NCI-H1092 (cell line): ENCODE measurements around the gene PHACTR3.

Source experiments
- DNase-seq: peaks from one replicate; lab custom pipeline; 2025; lab: John Stamatoyannopoulos, UW

PHACTR3 gene

DNA sequence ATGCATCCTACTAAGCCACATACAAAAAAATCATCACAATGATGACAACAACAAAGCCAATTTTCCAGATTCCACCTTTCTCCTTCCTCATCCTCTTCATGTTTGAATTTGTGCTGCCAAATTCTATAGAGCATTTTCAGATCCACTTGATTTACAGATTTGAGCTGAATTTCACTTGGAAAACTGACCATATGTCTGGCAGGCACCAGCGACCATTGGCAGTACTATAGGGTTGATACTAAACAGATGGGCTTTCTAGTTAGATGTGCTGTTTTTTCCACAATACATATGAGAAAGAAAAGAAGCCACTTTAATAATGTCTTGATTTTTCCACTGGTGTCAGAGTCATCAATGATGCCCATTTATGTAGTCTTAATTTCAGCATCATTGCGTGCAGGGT is 127.0 kb downstream of the PHACTR3 start:
- no peak for DNase-seq

DNA sequence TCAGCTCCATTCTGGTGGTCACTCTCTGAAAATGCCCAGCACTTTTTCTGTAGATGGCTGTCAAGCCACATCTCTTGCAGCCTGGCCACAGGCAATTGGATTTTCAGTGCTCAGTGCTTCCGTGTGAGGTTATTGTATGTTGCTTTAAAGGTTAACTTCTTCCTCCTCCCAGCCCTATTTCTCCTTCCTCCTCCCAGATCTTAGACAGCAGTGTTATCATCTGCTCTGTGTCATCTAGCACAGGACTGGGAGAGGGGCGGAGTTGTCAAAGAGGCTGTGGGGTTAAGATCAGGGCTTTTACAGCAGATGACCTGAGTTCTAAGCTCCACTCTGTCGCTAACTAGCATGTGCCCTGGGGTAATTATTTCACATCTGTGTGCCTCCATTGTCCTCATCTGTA is 129.0 kb downstream of the PHACTR3 start:
- no peak for DNase-seq

DNA sequence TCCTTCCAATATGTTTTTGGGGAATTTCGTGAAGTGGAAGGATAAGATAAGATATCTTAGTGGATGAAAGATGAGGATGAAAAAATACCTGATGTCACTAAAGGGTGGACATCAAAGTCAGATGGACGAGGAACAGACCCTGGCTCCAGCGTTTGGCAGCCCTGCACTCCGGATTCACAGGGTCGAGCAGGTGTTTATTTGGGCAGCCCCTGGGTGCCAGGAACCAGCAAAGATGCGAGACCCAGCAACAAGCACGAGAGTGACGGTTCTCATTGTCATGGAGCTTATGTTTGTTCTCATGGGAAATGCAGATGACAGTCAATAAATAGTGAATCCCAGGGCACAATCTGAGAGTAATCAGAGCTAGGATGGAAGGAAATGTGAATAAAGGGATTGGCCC is 131.1 kb downstream of the PHACTR3 start:
- DNase-seq = no peak

DNA sequence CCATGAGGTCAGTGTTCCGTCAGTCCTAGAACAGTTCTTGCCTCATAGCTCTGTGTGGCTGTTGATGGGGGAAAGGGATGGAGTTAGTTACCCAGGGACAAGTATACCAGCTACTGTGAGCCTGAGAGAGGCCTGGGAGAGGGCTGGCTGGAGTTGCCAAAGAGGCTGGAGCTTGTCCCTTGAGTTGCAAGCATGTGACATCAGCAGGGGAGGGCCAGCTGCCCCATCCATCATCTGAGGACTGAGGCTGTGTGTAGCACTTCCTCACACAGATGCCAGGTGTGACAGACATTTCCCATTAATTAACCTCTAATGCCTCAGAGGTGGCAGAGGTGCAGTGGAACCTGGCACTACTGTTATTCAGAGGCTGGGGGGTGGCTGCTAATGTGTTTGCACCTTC is 131.6 kb downstream of the PHACTR3 start:
- no peak for DNase-seq

DNA sequence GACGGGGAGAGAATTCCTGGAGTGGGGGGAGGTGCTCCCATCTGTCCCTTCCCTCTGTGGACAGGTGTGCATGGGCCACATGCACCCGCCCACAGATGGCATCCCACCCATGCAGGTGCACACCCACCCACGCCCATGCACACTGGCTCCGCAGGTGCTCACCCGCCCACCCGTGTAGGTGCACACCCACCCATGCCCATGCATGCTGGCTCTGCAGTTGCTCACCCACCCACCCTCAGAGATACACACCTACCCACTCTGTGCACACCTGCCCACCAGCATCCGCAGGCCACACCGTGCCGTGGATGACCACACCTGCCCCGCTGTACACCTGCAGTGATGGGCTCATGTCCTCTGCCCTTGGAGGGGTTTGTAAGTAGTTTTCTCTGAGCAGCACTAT is 132.0 kb downstream of the PHACTR3 start:
- no peak for DNase-seq

DNA sequence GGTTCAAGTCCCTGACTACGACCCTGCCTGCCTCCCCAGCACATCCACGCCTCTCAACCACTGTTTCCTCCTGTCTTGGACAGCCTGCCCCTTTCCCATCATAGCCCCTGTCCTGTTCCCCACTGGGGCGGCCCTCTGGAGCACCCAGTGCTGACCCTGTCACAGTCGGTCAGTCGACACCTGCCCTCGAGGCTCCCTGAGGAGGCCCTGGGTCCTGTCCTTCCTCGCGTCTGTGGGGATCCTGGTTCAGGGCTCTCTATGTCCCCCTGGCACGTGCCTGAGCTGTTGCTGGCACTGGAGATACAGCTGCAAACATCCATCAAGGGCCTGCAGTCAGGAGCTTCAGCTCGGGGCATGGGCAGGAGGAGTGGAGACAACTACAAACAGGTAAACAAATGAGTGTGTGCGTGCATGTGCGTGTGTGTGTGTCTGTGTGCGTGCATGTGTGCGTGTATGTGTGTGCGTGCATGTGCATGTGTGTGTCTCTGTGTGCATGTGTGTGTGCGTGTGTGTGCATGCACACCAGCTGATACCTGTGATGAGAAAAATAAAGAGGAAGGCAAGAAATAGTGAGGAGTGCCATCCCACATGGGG is 132.8 kb downstream of the PHACTR3 start:
- DNase-seq = no peak

DNA sequence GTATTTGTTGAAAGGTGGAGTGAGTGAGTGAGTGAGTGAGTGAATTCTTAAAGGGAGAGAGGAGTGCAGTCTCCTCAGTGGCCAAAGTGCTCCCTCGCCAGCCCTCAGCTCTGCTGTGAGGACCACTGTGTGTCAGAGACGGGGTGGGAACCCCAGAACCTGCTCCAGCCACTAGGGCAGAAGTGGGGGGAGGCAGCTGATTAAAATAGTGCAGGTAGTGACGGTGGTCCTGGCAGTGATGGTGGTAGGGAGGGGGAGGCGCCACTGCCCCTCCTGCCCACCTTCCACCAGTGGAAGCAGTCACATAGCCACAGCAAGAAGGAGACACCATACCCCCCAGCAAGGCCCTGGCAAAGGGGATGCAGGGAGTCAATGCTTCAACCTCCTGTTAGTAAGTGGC is 133.5 kb downstream of the PHACTR3 start:
- DNase-seq = no peak

DNA sequence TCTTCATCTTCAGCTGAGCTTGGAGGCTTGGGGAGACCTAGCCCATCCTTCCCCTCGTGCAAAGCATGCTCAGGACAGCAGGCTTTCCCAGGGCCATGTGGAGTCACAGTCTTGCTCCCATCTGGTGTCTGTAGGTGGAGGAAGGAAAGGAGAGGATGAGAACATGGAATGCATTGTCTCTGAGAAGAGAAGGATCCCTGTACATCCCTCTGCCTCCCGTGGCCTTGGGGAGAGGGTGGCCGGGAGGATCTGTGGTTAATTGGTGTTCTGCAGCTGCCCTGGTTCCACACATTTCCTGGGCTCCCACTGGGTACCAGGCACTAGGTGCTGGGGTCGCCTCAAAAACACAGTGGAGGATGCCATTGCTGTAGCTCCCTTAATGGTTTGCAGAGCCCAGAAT is 134.5 kb downstream of the PHACTR3 start:
- DNase-seq = no peak

DNA sequence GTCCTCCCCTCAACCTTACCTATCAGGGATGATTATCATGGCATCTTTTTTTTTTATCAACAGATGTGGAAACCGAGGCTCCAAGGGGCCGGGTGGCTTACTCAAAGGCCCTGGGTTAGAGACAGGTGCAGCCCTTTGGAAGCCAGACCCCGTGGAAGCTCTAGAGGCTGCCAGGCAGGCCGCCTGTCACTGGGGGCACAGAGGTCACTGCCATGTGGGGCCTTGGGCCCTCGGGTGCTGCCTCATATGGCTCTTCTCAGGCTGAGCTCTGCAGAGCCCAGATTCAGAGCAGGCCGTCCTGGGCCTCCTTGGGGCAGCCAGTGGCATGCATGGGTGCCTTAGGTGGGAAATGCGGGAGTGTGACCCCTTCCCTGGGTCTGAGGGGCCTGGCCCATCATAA is 136.3 kb downstream of the PHACTR3 start:
- no peak for DNase-seq

DNA sequence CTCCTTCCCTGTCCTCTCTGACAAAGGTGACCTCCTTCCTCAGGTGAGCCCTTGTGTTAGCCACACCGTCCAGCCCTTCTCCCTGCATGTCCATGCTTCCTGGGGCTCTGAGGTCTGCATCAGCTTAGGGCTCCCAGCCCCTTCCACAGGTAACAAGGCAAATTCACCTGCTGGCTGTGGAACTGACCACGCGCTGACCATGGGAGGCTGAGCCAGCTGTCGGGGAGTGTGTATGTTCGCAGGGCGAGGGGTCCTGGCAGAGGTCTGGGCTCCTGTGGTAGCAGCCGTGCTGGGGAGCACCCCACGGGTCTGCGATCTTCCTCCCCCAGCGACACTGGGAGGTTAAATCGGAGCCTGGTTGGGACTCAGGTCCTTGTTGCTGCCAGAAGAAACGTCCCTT is 136.7 kb downstream of the PHACTR3 start:
- DNase-seq = no peak

DNA sequence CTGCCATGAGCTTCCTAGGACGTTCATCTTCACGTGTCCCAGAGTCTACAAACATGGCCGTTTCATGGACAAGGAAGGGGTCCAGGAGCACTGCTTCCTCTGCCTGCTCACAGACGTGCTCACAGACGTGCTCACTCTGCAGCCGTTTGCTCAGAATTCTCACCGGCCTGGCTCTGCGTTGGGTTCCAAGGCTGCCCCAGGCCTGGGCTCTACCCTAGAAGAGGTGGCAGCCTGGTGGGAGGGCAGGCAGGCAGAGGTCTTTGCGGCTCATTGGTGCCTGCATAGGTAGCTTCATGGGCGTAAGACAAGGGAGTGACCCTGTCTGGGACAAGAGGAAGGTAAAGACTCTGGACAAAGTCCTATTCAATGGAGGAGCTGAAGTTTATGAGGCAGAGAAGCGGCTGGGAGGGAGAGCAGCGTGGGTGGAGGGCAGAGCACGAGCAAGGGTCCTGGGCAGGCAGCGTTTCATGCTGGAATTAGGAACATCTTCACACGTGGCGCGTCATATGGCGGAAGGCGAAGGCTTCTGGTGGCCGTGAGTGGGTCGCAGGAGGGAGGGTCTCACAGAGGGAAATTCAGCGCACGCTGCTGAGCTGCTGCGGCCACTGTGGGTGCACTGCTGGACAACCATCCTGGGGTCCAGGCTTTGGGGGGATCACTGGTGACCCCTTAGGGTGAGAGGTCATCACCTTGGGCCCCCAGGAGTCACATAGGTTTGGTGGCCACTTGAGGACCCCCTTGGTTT is 138.2 kb downstream of the PHACTR3 start:
- no peak for DNase-seq

DNA sequence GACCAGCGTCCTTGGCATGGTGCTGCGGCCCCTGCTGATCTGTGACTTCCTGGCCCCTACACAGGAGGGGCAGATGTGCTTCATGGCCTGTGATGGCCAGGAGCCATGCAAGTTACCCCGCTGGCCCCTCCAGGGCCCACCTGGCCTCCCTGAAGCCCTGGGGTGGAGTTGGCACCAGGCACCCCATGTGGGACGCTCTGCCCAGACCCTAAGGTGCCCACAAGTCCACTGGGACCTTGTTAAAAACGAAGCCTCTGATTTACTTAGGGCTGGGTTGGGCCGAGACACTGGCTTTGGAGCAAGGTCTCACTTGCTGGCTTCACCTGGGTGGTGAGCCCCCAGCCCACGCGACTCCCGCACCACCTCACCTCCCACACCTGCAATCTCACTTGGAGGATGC is 139.0 kb downstream of the PHACTR3 start:
- DNase-seq = no peak

DNA sequence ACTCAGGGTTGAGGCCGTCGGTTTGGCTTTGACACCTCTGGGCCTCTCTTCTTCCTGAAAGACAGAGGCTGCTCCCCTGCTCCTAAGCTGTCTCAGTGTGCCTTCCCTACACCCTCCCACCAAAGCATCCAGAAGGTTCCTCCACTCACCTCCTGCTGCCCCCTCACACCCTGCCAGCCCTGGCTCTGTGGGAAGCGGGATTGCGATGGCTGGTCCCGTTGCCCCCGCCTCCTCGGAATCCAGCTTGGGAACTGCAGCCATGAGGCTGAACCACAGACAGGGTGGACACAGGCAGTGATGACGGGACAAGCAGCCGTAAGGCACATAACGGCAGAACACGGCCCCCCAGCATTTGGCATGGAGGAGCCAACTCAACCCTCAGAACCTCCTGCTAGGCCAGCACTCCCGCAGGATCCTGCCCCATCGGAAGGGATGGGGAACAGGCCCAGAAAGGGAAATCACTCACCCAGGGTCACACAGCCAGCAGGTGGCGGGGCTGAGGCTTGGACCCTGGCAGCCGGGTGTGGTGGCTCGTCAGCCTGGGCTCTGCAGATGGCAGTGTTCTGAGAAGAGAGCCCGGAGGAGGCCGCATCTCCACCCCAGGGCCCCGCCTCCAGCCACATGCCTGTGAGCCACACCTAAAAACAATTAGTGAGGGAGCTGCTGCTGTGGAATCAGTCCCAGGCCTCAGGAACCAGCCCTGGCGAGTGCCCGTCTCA is 139.6 kb downstream of the PHACTR3 start:
- no peak for DNase-seq

DNA sequence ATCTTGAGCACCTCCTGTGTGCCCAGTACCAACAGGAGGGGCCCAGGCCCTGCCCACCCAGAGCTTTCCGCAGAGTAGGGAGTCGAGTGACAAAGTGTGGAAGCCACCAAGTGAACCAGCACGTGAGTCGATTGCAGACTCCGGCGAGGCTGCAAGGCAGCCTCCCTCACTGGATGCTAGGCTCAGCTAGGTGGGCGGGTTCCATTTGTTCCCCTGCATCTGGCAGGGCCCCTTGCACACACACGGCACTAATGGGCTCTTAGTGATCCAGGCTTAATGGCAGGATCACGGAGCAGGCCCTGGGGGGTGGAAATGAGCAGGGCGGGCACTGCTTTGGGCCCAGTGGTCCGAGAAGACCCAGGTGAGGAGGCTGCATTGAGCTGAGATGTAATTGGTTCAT is 140.4 kb downstream of the PHACTR3 start:
- DNase-seq = no peak

DNA sequence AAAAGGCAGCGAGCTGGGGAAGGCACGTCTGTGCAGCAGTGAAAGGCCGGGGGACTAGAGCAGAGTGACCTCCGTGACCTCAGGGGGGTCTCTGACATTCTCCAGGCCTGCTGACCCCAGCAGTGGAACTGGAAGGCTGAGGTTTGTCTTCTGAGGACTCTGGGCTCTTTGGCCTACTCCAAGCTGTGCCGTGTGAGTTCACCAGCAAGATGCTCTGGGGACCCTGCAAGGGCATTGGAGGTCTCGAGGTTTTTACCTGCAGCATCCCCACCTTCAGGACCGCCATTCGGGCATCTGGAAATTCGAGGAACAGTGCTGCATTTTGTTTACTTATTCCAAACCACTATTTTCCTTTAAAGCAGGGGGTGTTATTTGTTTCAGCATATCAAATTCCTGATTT is 140.9 kb downstream of the PHACTR3 start:
- DNase-seq = no peak

DNA sequence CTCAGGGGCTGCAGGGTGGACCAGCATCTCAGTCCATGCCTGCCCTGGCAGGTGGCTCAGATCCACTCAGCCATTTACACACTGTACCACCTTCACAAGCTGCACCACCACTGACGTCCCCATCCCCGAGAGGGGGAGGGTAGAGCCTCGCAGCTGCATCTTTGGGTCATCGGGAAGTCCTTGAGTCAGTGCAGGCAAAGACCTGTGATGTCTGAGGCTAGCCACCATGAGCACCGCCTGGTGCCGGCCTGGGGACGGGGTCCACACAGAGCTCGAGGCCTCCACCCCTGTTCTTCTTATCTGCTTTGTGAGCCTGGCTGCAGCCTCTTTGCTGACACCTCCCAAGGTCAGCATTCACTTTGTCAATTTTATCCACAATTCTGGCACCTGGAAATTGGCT is 141.4 kb downstream of the PHACTR3 start:
- DNase-seq = no peak

DNA sequence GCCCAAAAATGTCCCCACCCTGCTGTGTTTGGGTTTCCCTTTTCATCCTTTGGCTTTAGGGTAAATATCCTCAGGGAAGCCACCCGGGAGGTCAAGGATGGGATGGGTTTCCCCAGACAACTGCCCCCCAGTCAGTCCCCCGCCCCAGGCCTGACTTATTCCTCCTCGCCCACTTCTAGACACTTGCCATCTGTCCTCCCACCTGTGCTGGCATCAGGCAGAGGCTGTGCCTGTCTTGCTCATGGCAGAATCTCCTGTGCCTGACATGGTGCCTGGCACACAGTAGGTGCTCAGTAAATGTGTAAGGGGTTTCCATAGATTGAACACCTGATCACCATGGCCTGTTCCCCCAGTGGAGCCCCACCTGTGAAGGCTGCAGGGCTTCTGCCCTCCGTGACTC is 141.8 kb downstream of the PHACTR3 start:
- no peak for DNase-seq

DNA sequence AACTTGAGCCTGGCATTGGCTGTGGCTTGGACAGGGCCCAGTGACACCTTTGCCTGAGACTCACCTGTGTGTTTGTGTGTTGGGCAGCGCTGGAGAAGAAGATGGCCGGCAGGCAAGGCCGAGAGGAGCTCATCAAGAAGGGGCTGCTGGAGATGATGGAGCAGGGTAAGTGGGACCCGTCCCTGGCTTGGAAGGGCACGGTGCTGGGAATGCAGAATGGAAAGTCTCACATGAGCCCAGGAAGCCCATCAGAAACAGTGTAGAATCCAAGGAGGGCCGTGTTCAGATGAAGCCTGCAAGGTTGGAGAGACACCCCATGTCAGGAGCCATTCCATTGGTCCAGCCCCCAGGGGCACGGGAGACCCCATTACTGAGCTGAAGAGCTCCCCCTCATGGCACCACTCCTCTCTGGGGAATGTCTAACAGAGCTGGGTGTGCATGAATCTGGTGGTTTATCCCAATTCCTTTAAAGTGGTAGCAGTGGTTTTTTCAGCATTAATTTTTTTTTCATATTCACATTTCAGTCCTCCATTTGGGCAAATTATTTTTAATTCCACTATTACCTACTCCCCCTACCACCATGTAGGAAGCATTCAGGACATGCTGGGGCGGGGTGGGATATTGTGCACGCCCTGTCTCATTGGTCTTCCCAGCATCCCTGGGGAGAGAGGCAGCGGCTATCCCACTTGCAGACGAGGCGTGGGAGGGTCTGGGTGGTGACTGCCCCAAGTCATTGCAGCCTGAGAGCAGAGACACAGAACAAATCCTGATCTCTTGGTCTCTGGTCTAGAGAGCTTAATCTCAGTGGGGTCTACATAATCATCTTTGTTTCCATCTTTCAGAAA is 143.6 kb downstream of the PHACTR3 start:
- DNase-seq = no peak

DNA sequence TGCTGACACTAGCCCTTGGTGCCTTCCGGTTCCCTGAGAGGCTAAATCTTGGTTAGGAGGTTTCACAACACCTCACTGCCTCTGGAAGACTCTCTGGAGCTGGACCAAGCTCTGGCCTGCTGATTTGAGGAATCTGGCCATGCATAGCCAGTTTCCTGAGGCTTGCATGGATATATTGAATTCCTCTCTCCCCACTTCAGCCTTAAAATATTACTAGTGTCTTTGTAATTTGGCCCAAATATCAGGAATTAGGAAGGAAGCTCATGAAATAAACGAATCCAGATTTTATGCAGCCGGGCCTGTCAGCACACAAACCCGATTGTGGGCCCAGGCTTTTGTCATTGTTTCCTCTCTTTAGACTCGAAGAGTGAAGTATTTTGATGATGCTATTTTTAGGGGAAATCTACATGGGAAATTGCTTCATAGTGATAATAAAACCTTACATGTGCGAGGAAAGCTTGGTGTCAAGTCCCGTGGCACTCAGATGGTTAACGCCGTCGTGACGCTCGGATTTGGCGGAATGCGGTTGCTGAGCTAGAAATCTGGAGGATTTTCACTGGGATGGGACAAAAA is 144.4 kb downstream of the PHACTR3 start:
- no peak for DNase-seq

DNA sequence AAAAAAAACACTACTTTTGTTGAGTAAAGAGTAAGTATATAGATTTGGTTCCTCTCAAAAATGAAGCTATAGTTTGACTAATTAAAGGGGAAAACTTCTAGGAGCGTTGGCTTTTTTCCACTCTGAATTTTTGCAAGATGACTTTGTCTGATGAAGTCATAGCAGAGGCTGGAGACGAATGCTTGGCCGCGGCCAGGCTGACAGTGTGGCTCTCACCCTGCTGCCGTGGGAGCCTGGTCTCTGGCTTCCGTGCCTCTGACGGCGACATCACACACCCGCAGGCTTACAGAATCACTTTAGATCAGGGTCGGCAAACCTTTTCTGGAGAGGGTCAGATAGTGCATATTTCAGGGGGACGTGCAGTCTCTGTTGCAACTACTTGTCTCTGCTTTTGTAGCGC is 145.0 kb downstream of the PHACTR3 start:
- DNase-seq = no peak

DNA sequence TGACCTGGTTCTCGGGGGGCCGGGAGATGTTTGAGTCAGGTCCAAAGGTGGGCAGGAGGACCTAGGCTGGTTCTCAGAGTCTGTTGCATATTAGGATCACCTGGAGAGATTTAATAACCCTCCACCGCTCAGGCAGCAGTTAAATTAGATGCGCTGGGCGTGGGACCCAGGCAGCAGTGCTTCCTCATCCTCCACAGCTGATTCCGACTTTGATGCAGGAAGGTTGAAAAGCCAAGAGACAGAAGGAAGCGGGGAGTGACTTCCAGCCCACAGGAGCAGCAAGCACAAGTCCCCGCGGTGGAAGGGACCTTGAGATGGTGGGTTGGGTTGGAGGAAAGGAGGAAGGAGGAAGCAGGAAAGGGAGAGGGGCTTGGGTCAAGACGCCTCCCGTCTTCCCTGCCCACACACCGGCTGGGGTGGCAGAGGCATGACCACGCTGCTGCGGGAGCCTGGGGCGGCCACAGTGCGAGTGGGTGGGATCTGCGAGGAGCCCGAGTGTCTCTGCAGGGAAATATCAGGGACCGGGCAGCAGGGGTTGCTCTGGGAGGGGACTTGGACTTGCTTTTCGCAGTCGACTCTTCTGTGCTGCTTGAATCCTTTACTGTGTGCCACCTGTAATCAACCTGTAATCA is 146.0 kb downstream of the PHACTR3 start:
- DNase-seq = no peak
